Neural cell (in vitro differentiated cells): Measurements from ENCODE around the gene STK40. TPM values are rescaled to one million over a fixed set of nuclear protein-coding genes. Genes with fewer than 3 reads are reported as not detected.

Source experiments
- H2AFZ ChIP-seq: fragments of 200-600, 300-800 bp; sonication (generic), shearing (Covaris generic); 2 replicates; pipeline ENCODE4 v1.6.0; 2014; ENCODE audit warnings: low read depth, mild to moderate bottlenecking, antibody characterized with exemption, low read length, moderate library complexity
- H3F3A ChIP-seq: fragments of 200-600 bp; shearing (Covaris generic); 2 replicates; pipeline ENCODE4 v1.6.1; 2016; ENCODE audit warnings: mild to moderate bottlenecking, moderate library complexity, mixed read lengths, antibody characterized with exemption, low read length; ENCODE audit not compliant: insufficient read depth, poor library complexity, severe bottlenecking
- H3K27ac ChIP-seq: fragments of 200-600, 300-800 bp; sonication (generic), shearing (Covaris generic); 2 replicates; pipeline ENCODE4 v1.5.1; 2014; ENCODE audit warnings: mild to moderate bottlenecking, low read length, moderate library complexity
- H3K27me3 ChIP-seq: fragments of 300-800, 200-600 bp; sonication (generic), shearing (Covaris generic); 2 replicates; pipeline ENCODE4 v1.6.0; 2014; ENCODE audit warnings: mild to moderate bottlenecking, low read depth, low read length, moderate library complexity; ENCODE audit not compliant: insufficient read depth
- H3K36me3 ChIP-seq: fragments of 300-800, 200-600 bp; sonication (generic), shearing (Covaris generic); 2 replicates; pipeline ENCODE4 v1.5.1; 2014; ENCODE audit warnings: mild to moderate bottlenecking, antibody characterized with exemption, low read length, moderate library complexity; ENCODE audit not compliant: insufficient read depth
- H3K4me2 ChIP-seq: fragments of 300-800, 200-600 bp; sonication (generic), shearing (Covaris generic); 2 replicates; pipeline ENCODE4 v1.6.0; 2014; ENCODE audit warnings: mild to moderate bottlenecking, low read length
- H3K4me3 ChIP-seq: fragments of 300-800, 200-600 bp; sonication (generic), shearing (Covaris generic); 2 replicates; pipeline ENCODE4 v1.5.1; 2014; ENCODE audit warnings: mild to moderate bottlenecking, low read length, moderate library complexity
- H3K79me2 ChIP-seq: fragments of 200-600 bp; shearing (Covaris generic); replicated peaks from 2 replicates; pipeline ENCODE4 v1.6.0; 2014; ENCODE audit warnings: mild to moderate bottlenecking, low read length, moderate library complexity; ENCODE audit not compliant: insufficient read depth
- H3K9ac ChIP-seq: fragments of 300-800, 200-600 bp; sonication (generic), shearing (Covaris generic); 2 replicates; pipeline ENCODE4 v1.6.1; 2016; ENCODE audit warnings: mild to moderate bottlenecking, low read length, mixed read lengths
- H3K9me2 ChIP-seq: fragments of 200-600 bp; shearing (Covaris generic); 2 replicates; pipeline ENCODE4 v1.6.1; 2016; ENCODE audit warnings: mild to moderate bottlenecking, low read length, mixed read lengths; ENCODE audit not compliant: insufficient read depth
- H3K9me3 ChIP-seq: fragments of 200-600, 300-800 bp; sonication (generic), shearing (Covaris generic); 2 replicates; pipeline ENCODE4 v1.6.1; 2016; ENCODE audit warnings: mild to moderate bottlenecking, mixed run types, low read length, moderate library complexity, mixed read lengths
- H4K20me1 ChIP-seq: fragments of 200-600 bp; shearing (Covaris generic); 2 replicates; pipeline ENCODE4 v1.6.1; 2016; ENCODE audit warnings: mild to moderate bottlenecking, mixed run types; ENCODE audit not compliant: insufficient read depth
- CTCF ChIP-seq: fragments of 450-650 bp; IDR thresholded peaks from 2 replicates; pipeline ENCODE4 v1.5.1; 2014; ENCODE audit warnings: antibody characterized with exemption, mild to moderate bottlenecking, moderate library complexity; ENCODE audit not compliant: poor library complexity, severe bottlenecking
- EP300 ChIP-seq: fragments of 450-650 bp; conservative IDR thresholded peaks from 2 replicates; pipeline ENCODE4 v1.6.1; 2014; ENCODE audit warnings: antibody characterized with exemption, mild to moderate bottlenecking, moderate library complexity; ENCODE audit not compliant: poor library complexity, severe bottlenecking
- EZH2 ChIP-seq: fragments of 200-600, 300-800 bp; shearing (Covaris generic), sonication (generic); IDR thresholded peaks from 2 replicates; pipeline ENCODE4 v1.6.1; 2014; ENCODE audit warnings: antibody characterized with exemption, low read length, borderline replicate concordance, mild to moderate bottlenecking; ENCODE audit not compliant: insufficient read depth, poor library complexity, severe bottlenecking
- MXI1 ChIP-seq: fragments of 450-650 bp; conservative IDR thresholded peaks from 2 replicates; pipeline ENCODE4 v1.6.1; 2014; ENCODE audit warnings: antibody characterized with exemption, mild to moderate bottlenecking; ENCODE audit not compliant: poor library complexity, severe bottlenecking
- POLR2AphosphoS5 ChIP-seq: IDR thresholded peaks from 2 replicates; pipeline ENCODE4 v1.6.1; 2012
- RAD21 ChIP-seq: fragments of 450-650 bp; conservative IDR thresholded peaks from 2 replicates; pipeline ENCODE4 v1.6.1; 2014; ENCODE audit warnings: antibody characterized with exemption, mild to moderate bottlenecking, moderate library complexity
- REST ChIP-seq: IDR thresholded peaks from 2 replicates; pipeline ENCODE4 v1.6.1; 2012; ENCODE audit warnings: borderline replicate concordance
- SMC3 ChIP-seq: fragments of 450-650 bp; conservative IDR thresholded peaks from 2 replicates; pipeline ENCODE4 v1.6.1; 2014; ENCODE audit warnings: antibody characterized with exemption, mild to moderate bottlenecking, moderate library complexity; ENCODE audit not compliant: poor library complexity
- TAF1 ChIP-seq: IDR thresholded peaks from 2 replicates; pipeline ENCODE4 v1.6.1; 2012; ENCODE audit warnings: low read depth
- polyA plus RNA-seq: library from polyadenylated mRNA; depleted of rRNA; stranded (reverse); fragments of >200 nt; gene quantifications from 2 replicates; pipeline ENCODE4 v1.2.3, GENCODE V29; 2014

Gene STK40
- polyA plus RNA-seq, 1 donor from 2014 or later, result 8.4 TPM

GRCh38 chr1:36349839-36350238 is 35.9 kb downstream of the STK40 start:
- Histone ChIP-seq H3K27me3 (no peaks in the 10 kb centered on the region), H3K9ac (no peak overlapping the region), H3F3A (no peaks in the 10 kb centered on the region), H3K36me3 (peaks cover 5% of the 10 kb centered on the region), H3K9me2 (no peaks in the 10 kb centered on the region), H3K27ac (no peak overlapping the region), H3K9me3 (no peaks in the 10 kb centered on the region), H4K20me1 (no peaks in the 10 kb centered on the region), H2AFZ (no peak overlapping the region), H3K79me2 (no peaks in the 10 kb centered on the region), H3K4me2 (no peak overlapping the region), H3K4me3 (no peak overlapping the region)
- no peak for TF ChIP-seq EP300
- TF ChIP-seq REST, result no peak
- TF ChIP-seq EZH2, result no peak
- TF ChIP-seq POLR2AphosphoS5, result no peak
- TF ChIP-seq MXI1, result no peak
- TF ChIP-seq SMC3, result no peak
- TF ChIP-seq TAF1, result no peak

- H3K4me3 ChIP-seq, result no peak overlapping the region
- TF ChIP-seq REST (no peak), MXI1 (no peak), SMC3 (no peak), TAF1 (no peak), POLR2AphosphoS5 (no peak), RAD21 (no peak), CTCF (no peak), EP300 (no peak)
- no peak overlapping the region for H2AFZ ChIP-seq
- H3K4me2 ChIP-seq, result no peak overlapping the region
- no peaks in the 10 kb centered on the region for H3K9me2 ChIP-seq
- H3K36me3 ChIP-seq, result peaks cover 5% of the 10 kb centered on the region
- no peaks in the 10 kb centered on the region for H3K9me3 ChIP-seq
- no peaks in the 10 kb centered on the region for H4K20me1 ChIP-seq
- no peaks in the 10 kb centered on the region for H3K27me3 ChIP-seq
- no peak overlapping the region for H3K9ac ChIP-seq
- no peaks in the 10 kb centered on the region for H3K79me2 ChIP-seq
- no peak overlapping the region for H3K27ac ChIP-seq
- H3F3A ChIP-seq, result no peaks in the 10 kb centered on the region
Measured at GRCh38 chr1:36349241-36349671, 36.5 kb downstream of the STK40 start.
